ENCODE data around the gene AXIN2.
"Not testable (repeated sequence)": the region's sequence is repeated elsewhere in the genome, so short reads cannot be mapped to it uniquely, and the experiment has no call there.

The AXIN2 gene

GRCh38 chr17:65485388-65486299 lies 75.8 kb downstream of the AXIN2 start:
- peak in 3 of 56 donors; percentile 4 to 34 (median 29) for DNase-seq

- DNase-seq = not testable (repeated sequence)
Observed at GRCh38 chr17:65484405-65484804, 77.0 kb downstream of the AXIN2 start.

- DNase-seq = no peak
Observed at GRCh38 chr17:65483438-65483837, 78.0 kb downstream of the AXIN2 start.

- DNase-seq = no peak
Observed at GRCh38 chr17:65482201-65482600, 79.2 kb downstream of the AXIN2 start.

GRCh38 chr17:65479282-65479681 lies 82.2 kb downstream of the AXIN2 start:
- DNase-seq = no peak

Data from nucleus accumbens (tissue), 56 donors.